ENCODE results near the gene UGT2B7. TPM values are rescaled to one million over a fixed set of nuclear protein-coding genes. Genes with fewer than 3 reads are reported as not detected.

The UGT2B7 gene
- total RNA-seq, 6 donors from 2014 or later = 0.24 to 1.1 (median 0.30) TPM; not detected in 3

GRCh38 chr4:69141320-69141719 lies 45.0 kb downstream of the UGT2B7 start:
- Histone ChIP-seq H3K9me3 (no peaks in the 10 kb centered on the region), H3K36me3 (no peaks in the 10 kb centered on the region), H3K4me3 (no peak overlapping the region), H3K27me3 (no peaks in the 10 kb centered on the region), H3K27ac (no peak overlapping the region), H3K4me1 (no peaks in the 10 kb centered on the region)
- ATAC-seq (ENCODE audit: low FRiP score in 2 of 2) = no peak
- TF ChIP-seq, protein P1, sequence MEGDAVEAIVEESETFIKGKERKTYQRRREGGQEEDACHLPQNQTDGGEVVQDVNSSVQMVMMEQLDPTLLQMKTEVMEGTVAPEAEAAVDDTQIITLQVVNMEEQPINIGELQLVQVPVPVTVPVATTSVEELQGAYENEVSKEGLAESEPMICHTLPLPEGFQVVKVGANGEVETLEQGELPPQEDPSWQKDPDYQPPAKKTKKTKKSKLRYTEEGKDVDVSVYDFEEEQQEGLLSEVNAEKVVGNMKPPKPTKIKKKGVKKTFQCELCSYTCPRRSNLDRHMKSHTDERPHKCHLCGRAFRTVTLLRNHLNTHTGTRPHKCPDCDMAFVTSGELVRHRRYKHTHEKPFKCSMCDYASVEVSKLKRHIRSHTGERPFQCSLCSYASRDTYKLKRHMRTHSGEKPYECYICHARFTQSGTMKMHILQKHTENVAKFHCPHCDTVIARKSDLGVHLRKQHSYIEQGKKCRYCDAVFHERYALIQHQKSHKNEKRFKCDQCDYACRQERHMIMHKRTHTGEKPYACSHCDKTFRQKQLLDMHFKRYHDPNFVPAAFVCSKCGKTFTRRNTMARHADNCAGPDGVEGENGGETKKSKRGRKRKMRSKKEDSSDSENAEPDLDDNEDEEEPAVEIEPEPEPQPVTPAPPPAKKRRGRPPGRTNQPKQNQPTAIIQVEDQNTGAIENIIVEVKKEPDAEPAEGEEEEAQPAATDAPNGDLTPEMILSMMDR (IDR thresholded peaks at IDR 0.05) = no peak
- TF ChIP-seq EP300 (IDR thresholded peaks at IDR 0.05) = no peak
- no peak for TF ChIP-seq POLR2A (IDR thresholded peaks at IDR 0.05)
- no peak for TF ChIP-seq POLR2AphosphoS5 (IDR thresholded peaks at IDR 0.05)
- DNase-seq = no peak
- WGBS, 2 donors = 61 to 87% methylated on average over 2 of the region's 2 CpGs

DNA sequence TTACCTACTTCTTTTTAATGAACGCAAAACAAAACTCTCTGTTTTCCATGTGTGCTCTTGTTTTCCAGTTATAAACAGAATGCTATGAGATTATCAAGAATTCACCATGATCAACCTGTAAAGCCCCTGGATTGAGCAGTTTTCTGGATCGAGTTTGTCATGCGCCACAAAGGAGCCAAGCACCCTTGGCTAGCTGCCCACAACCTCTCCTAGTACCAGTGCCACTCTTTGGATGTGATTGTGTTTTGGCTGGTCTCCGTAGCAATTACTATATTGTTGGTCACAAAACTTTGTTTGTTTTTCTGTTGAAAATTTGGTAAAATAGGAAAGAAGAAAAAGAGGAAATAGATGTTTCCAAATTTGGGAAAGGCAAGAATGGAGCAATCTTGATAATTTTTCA lies 51.1 kb downstream of the UGT2B7 start:
- Histone ChIP-seq H3K9me3 (no peaks in the 10 kb centered on the region), H3K4me3 (no peak overlapping the region), H3K27ac (no peak overlapping the region), H3K4me1 (no peaks in the 10 kb centered on the region), H3K27me3 (no peaks in the 10 kb centered on the region), H3K36me3 (no peaks in the 10 kb centered on the region)
- DNase-seq = peak in 1 of 2 donors; percentile 27
- TF ChIP-seq POLR2A (IDR thresholded peaks at IDR 0.05) = no peak
- TF ChIP-seq, protein P1 (IDR thresholded peaks at IDR 0.05) = no peak
- TF ChIP-seq EP300 (IDR thresholded peaks at IDR 0.05) = no peak
- no peak for TF ChIP-seq POLR2AphosphoS5 (IDR thresholded peaks at IDR 0.05)
- ATAC-seq (ENCODE audit: low FRiP score in 2 of 2) = no peak
- 77 to 81% methylated on average over 4 of the region's 4 CpGs for WGBS, 2 donors

DNA sequence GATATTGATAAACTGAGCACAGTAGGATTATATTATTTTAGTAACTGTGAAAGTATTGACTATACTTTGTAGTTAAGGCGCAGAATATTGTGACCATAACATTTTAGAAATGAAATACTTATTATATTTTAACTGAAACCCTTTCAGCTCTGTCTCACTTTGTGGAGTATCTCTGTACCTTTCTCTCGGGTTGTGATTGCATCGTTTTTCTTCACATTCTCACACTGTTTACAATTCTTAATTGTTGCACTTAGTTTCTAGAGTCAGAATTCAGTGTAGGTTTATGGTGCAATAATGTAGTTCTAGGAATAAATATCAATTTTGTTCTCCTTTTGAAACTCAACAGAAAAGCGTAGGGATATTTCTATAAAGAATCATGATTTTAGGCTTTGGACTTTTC lies 57.7 kb downstream of the UGT2B7 start:
- H3K4me3 ChIP-seq = no peak overlapping the region
- H3K27ac ChIP-seq = no peak overlapping the region
- no peaks in the 10 kb centered on the region for H3K9me3 ChIP-seq
- no peaks in the 10 kb centered on the region for H3K27me3 ChIP-seq
- no peak for TF ChIP-seq POLR2AphosphoS5 (IDR thresholded peaks at IDR 0.05)
- TF ChIP-seq POLR2A (IDR thresholded peaks at IDR 0.05) = no peak
- TF ChIP-seq, protein P1 (IDR thresholded peaks at IDR 0.05) = no peak
- no peak for TF ChIP-seq EP300 (IDR thresholded peaks at IDR 0.05)
- H3K4me1 ChIP-seq = no peaks in the 10 kb centered on the region
- ATAC-seq (ENCODE audit: low FRiP score in 2 of 2) = no peak
- no peak for DNase-seq
- no peaks in the 10 kb centered on the region for H3K36me3 ChIP-seq
- 80 to 85% methylated on average over 4 of the region's 4 CpGs for WGBS, 2 donors

DNA sequence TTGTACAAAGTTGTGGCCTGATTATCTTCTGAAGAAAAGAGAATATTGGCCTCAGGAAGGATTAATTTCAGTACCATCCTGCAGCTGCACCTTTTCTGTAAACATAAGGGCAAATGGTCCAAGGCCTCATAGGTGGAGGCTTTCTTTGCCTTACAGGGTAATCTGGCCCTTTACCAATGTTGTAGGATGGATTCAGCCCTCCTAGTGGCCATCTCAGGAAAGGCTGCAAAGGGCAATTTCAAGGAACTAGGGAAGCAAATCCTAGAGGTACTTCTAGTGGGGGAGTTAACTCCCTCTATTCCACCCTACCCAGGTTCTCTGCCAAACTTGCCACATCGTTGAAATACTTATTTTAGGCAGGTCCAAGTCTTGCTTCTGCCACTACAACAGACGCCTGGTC lies 60.6 kb downstream of the UGT2B7 start:
- TF ChIP-seq, protein P1 (IDR thresholded peaks at IDR 0.05) = peak in 1 of 6 experiments; percentile 4
- no peak for TF ChIP-seq POLR2AphosphoS5 (IDR thresholded peaks at IDR 0.05)
- 76 to 92% methylated on average over 2 of the region's 2 CpGs for WGBS, 2 donors
- no peak for ATAC-seq (ENCODE audit: low FRiP score in 2 of 2)

More for the DNA sequence above, 60.6 kb downstream of the UGT2B7 start:
- no peaks in the 10 kb centered on the region for H3K27me3 ChIP-seq
- H3K4me3 ChIP-seq = no peak overlapping the region
- H3K27ac ChIP-seq = no peak overlapping the region
- no peaks in the 10 kb centered on the region for H3K36me3 ChIP-seq
- no peak for DNase-seq
- no peaks in the 10 kb centered on the region for H3K9me3 ChIP-seq
- H3K4me1 ChIP-seq = no peaks in the 10 kb centered on the region

Other genes with a start within 250 kb of the UGT2B7 start
- under 1 TPM in 1 of 6 donors, not detected in 5; 0.11 TPM for gene UGT2A3, start 144.7 kb upstream of the UGT2B7 start, total RNA-seq
- gene UGT2B11, start 118.3 kb downstream of the UGT2B7 start, total RNA-seq = not detected
- gene UGT2B28, start 184.0 kb downstream of the UGT2B7 start, total RNA-seq = not detected